GM12872 (cell line): ENCODE measurements around the gene LEMD2.

ENCODE experiments used
- CTCF ChIP-seq: IDR thresholded peaks from 3 replicates; pipeline ENCODE4 v1.5.1; 2011; ENCODE audit warnings: low read depth, mild to moderate bottlenecking, low read length, moderate library complexity; ENCODE audit not compliant: insufficient read depth

LEMD2 gene

GRCh38 chr6:33781131-33781975 is 7.6 kb downstream of the LEMD2 start:
- no peak for TF ChIP-seq CTCF

- no peak for TF ChIP-seq CTCF
Measured at GRCh38 chr6:33779895-33780294, 9.0 kb downstream of the LEMD2 start.

- no peak for TF ChIP-seq CTCF
Measured at GRCh38 chr6:33779290-33779689, 9.6 kb downstream of the LEMD2 start.

GRCh38 chr6:33778444-33779121 is 10.3 kb downstream of the LEMD2 start:
- TF ChIP-seq CTCF = no peak

GRCh38 chr6:33777398-33778388 is 11.2 kb downstream of the LEMD2 start:
- no peak for TF ChIP-seq CTCF

GRCh38 chr6:33776764-33777163 is 12.2 kb downstream of the LEMD2 start:
- TF ChIP-seq CTCF = no peak

- TF ChIP-seq CTCF = no peak
Measured at GRCh38 chr6:33776186-33776585, 12.7 kb downstream of the LEMD2 start.
